Panc1 (cell line): ENCODE measurements around the gene USH2A. TPM values are rescaled to one million over a fixed set of nuclear protein-coding genes. Genes with fewer than 3 reads are reported as not detected.

Experiments used
- ATAC-seq: fragments of 200-7000 bp; cut with Tn5 transposase; 2 replicates; pipeline ENCODE4 v1.9.1; 2020; ENCODE audit warnings: mild to moderate bottlenecking, moderate library complexity
- BruUV-seq: library from RNA; stranded (reverse); fragments of 400-500 nt; replicated peaks from 2 replicates; lab custom pipeline; 2021; lab: Mats Ljungman, UMichigan
- CTCF ChIA-PET: fragments of 300-600 bp; sonication (Branson Sonifier 250); formaldehyde crosslinking; loops from one replicate; lab custom pipeline; 2022; ENCODE audit warnings: antibody characterized with exemption; lab: Charles Lee
- POLR2A ChIA-PET: fragments of 300-600 bp; sonication (Branson Sonifier 250); formaldehyde crosslinking; loops from one replicate; lab custom pipeline; 2022; ENCODE audit warnings: antibody characterized with exemption; lab: Charles Lee
- DNase-seq: peaks from one replicate; pipeline ENCODE4 v3.0.0-alpha.2; 2010; ENCODE audit warnings: low read depth, low spot score
- H3K27ac ChIP-seq: 2 replicates; pipeline ENCODE4 v1.5.1; 2011; ENCODE audit warnings: mild to moderate bottlenecking, low read length, inconsistent platforms
- H3K27me3 ChIP-seq: fragments of 200-500 bp; sonication (Bioruptor generic); 2 replicates; pipeline ENCODE4 v1.6.0; 2014; ENCODE audit warnings: low read length, inconsistent platforms; ENCODE audit not compliant: control insufficient read depth, insufficient read depth
- H3K36me3 ChIP-seq: fragments of 200-500 bp; sonication (Bioruptor generic); 2 replicates; pipeline ENCODE4 v1.5.1; 2014; ENCODE audit warnings: inconsistent platforms, mild to moderate bottlenecking, low read length, moderate library complexity; ENCODE audit not compliant: control insufficient read depth, insufficient read depth
- H3K4me1 ChIP-seq: 2 replicates; pipeline ENCODE4 v1.5.1; 2011; ENCODE audit warnings: inconsistent platforms, mild to moderate bottlenecking, low read length, moderate library complexity; ENCODE audit not compliant: control insufficient read depth, insufficient read depth
- H3K4me3 ChIP-seq, 2 experiments: 2 replicates each; pipeline ENCODE4 v1.5.1; 2011 to 2012; ENCODE audit warnings: low read depth in 2 of 2, low read length in 2 of 2, mild to moderate bottlenecking in 2 of 2, inconsistent platforms in 1 of 2, moderate library complexity in 1 of 2
- H3K9me3 ChIP-seq: fragments of 200-500 bp; sonication (Bioruptor generic); 2 replicates; pipeline ENCODE4 v1.5.1; 2014; ENCODE audit warnings: low read depth, mild to moderate bottlenecking, inconsistent platforms, low read length, moderate library complexity; ENCODE audit not compliant: control insufficient read depth, insufficient read depth
- POLR2AphosphoS5 ChIP-seq: IDR thresholded peaks from 2 replicates; pipeline ENCODE4 v1.6.1; 2012; ENCODE audit warnings: mild to moderate bottlenecking, low read depth, low read length, moderate library complexity
- SIN3A ChIP-seq: IDR thresholded peaks from 2 replicates; pipeline ENCODE4 v1.6.1; 2012; ENCODE audit warnings: low read depth, mild to moderate bottlenecking, low read length, moderate library complexity, borderline replicate concordance; ENCODE audit not compliant: insufficient read depth
- TCF7L2 ChIP-seq: IDR thresholded peaks from 2 replicates; pipeline ENCODE4 v1.6.1; 2011; ENCODE audit warnings: mild to moderate bottlenecking, low read depth, low read length, inconsistent platforms
- in situ Hi-C: cut with HindIII; loops from 2 replicates; pipeline ENCODE4 v1.10.0; 2016; ENCODE audit warnings: low sequenced_read_pairs, low pct_unique_long_range_greater_than_20kb
- intact Hi-C: fragments of 100-400 bp; cut with micrococcal nuclease; formaldehyde crosslinking; loops from one replicate; pipeline ENCODE4 v1.10.0; 2022; ENCODE audit not compliant: unreplicated experiment
- total RNA-seq: library from RNA; stranded (reverse); gene quantifications from one replicate; pipeline ENCODE4 v1.2.1, GENCODE V29; 2021; ENCODE audit not compliant: unreplicated experiment
- TF ChIP-seq, protein P1 (sequence below): fragments of 450-650 bp; IDR thresholded peaks from 2 replicates; pipeline ENCODE4 v1.5.1; 2017; ENCODE audit warnings: mild to moderate bottlenecking
- TF ChIP-seq, protein P2 (sequence below), 2 experiments: IDR thresholded peaks; 2 replicates each; pipeline ENCODE4 v1.6.1; 2011 to 2012; ENCODE audit warnings: low read depth in 2 of 2, control low read depth in 1 of 2, low read length in 1 of 2, mild to moderate bottlenecking in 1 of 2, moderate library complexity in 1 of 2; ENCODE audit not compliant: insufficient read depth in 1 of 2

USH2A gene
- total RNA-seq, 1 experiment from 2014 or later, result not detected

DNA sequence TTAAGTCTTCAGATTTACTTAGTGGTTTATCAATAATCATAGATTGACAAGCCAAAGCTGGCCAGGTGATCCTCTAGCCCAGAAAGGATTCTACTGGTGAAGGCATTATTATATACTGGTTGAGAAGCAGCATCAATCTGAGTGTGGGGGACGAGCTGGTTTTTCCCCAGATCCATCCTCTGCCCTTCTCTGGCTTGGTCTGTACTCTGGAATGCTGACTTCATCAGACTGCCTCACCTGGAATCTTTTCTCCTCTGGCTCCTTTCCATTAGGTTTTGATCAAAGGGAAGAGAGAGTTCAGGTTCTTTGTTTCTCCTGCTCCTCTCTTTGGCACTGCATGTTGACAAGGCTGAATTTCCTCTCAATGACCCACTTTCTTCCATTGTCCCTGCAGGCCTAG is 762.2 kb downstream of the USH2A start:
- Histone ChIP-seq H3K9me3 (no peaks in the 10 kb centered on the region), H3K36me3 (no peaks in the 10 kb centered on the region), H3K27me3 (no peaks in the 10 kb centered on the region), H3K4me1 (no peaks in the 10 kb centered on the region), H3K27ac (no peak overlapping the region), H3K4me3 (no peak overlapping the region)
- no peak for DNase-seq
- intact Hi-C loops, result no loop called here
- in situ Hi-C loops, result no loop called here
- TF ChIP-seq TCF7L2 (no peak), POLR2AphosphoS5 (no peak), SIN3A (no peak)
- TF ChIP-seq, protein P1, sequence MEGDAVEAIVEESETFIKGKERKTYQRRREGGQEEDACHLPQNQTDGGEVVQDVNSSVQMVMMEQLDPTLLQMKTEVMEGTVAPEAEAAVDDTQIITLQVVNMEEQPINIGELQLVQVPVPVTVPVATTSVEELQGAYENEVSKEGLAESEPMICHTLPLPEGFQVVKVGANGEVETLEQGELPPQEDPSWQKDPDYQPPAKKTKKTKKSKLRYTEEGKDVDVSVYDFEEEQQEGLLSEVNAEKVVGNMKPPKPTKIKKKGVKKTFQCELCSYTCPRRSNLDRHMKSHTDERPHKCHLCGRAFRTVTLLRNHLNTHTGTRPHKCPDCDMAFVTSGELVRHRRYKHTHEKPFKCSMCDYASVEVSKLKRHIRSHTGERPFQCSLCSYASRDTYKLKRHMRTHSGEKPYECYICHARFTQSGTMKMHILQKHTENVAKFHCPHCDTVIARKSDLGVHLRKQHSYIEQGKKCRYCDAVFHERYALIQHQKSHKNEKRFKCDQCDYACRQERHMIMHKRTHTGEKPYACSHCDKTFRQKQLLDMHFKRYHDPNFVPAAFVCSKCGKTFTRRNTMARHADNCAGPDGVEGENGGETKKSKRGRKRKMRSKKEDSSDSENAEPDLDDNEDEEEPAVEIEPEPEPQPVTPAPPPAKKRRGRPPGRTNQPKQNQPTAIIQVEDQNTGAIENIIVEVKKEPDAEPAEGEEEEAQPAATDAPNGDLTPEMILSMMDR, result no peak
- TF ChIP-seq, protein P2, sequence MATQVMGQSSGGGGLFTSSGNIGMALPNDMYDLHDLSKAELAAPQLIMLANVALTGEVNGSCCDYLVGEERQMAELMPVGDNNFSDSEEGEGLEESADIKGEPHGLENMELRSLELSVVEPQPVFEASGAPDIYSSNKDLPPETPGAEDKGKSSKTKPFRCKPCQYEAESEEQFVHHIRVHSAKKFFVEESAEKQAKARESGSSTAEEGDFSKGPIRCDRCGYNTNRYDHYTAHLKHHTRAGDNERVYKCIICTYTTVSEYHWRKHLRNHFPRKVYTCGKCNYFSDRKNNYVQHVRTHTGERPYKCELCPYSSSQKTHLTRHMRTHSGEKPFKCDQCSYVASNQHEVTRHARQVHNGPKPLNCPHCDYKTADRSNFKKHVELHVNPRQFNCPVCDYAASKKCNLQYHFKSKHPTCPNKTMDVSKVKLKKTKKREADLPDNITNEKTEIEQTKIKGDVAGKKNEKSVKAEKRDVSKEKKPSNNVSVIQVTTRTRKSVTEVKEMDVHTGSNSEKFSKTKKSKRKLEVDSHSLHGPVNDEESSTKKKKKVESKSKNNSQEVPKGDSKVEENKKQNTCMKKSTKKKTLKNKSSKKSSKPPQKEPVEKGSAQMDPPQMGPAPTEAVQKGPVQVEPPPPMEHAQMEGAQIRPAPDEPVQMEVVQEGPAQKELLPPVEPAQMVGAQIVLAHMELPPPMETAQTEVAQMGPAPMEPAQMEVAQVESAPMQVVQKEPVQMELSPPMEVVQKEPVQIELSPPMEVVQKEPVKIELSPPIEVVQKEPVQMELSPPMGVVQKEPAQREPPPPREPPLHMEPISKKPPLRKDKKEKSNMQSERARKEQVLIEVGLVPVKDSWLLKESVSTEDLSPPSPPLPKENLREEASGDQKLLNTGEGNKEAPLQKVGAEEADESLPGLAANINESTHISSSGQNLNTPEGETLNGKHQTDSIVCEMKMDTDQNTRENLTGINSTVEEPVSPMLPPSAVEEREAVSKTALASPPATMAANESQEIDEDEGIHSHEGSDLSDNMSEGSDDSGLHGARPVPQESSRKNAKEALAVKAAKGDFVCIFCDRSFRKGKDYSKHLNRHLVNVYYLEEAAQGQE (IDR thresholded peaks at IDR 0.05; ENCODE audit: insufficient read depth in 1 of 2, low read depth in 2 of 2, low read length in 1 of 2), result no peak
- POLR2A ChIA-PET, result no interaction called here
- CTCF ChIA-PET, result no interaction called here
- BruUV-seq, result no TSS peak
- ATAC-seq, result no peak

DNA sequence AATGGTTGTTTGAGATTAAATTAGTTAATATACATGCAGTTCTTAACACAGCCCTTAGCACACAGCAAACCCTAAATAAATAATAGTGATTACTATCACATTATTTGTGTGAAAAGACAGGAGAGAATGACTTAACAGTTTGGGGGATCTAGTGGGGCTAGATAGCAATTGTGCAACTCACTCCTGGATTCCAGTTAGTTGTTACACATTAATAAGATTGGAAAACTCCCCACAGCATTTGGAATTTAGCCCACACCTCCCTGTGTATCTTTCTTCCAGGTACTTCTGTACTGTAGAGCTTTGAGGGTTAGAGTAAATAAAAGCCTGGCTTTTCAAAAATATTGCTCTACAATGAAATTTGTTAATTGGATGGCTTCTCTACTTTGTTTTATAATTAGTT is 763.0 kb downstream of the USH2A start:
- H3K27me3 ChIP-seq, result no peaks in the 10 kb centered on the region
- intact Hi-C loops (no loop called here), in situ Hi-C loops (no loop called here)
- H3K9me3 ChIP-seq, result no peaks in the 10 kb centered on the region
- H3K36me3 ChIP-seq, result no peaks in the 10 kb centered on the region
- no peak overlapping the region for H3K4me3 ChIP-seq
- ChIA-PET POLR2A (no interaction called here), CTCF (no interaction called here)
- H3K27ac ChIP-seq, result no peak overlapping the region
- no TSS peak for BruUV-seq
- TF ChIP-seq SIN3A, result no peak
- TF ChIP-seq POLR2AphosphoS5, result no peak
- TF ChIP-seq, protein P1, result no peak
- TF ChIP-seq TCF7L2, result no peak
- TF ChIP-seq, protein P2 (IDR thresholded peaks at IDR 0.05; ENCODE audit: insufficient read depth in 1 of 2, low read depth in 2 of 2, low read length in 1 of 2), result no peak
- H3K4me1 ChIP-seq, result no peaks in the 10 kb centered on the region
- no peak for DNase-seq
- ATAC-seq, result no peak
